MCF 10A (cell line): Measurements from ENCODE around the gene ANLN. TPM values are rescaled to one million over a fixed set of nuclear protein-coding genes. Genes with fewer than 3 reads are reported as not detected.
A peak's percentile ranks its signal among the peaks of the same experiment; 100 is the strongest.
"Not testable (repeated sequence)": the region's sequence is repeated elsewhere in the genome, so short reads cannot be mapped to it uniquely, and the experiment has no call there.

Experiments used
- BruUV-seq: library from RNA; stranded (reverse); fragments of 400-500 nt; replicated peaks from 2 replicates; lab custom pipeline; 2021; lab: Mats Ljungman, UMichigan
- CTCF ChIA-PET: fragments of 300-600 bp; sonication (Branson Sonifier 250); formaldehyde crosslinking; extraction: SDS; loops from one replicate; lab custom pipeline; 2021; ENCODE audit warnings: antibody characterized with exemption, inconsistent platforms; lab: Yijun Ruan, JAX
- POLR2A ChIA-PET: fragments of 300-600, 350-650 bp; sonication (Branson Sonifier 250); formaldehyde crosslinking; extraction: SDS; loops from one replicate; lab custom pipeline; 2020; ENCODE audit warnings: antibody characterized with exemption, inconsistent platforms; lab: Yijun Ruan, JAX
- DNase-seq: peaks from one replicate; pipeline ENCODE4 v3.0.0-alpha.2; 2018; ENCODE audit not compliant: unreplicated experiment
- H3K27ac Mint-ChIP-seq: one replicate; pipeline ENCODE4 v1.8.0; 2022; ENCODE audit warnings: mild to moderate bottlenecking, low read depth, mixed read lengths; ENCODE audit not compliant: unreplicated experiment
- H3K27me3 Mint-ChIP-seq: one replicate; pipeline ENCODE4 v1.8.0; 2022; ENCODE audit warnings: mixed read lengths; ENCODE audit not compliant: insufficient read depth, unreplicated experiment
- H3K36me3 Mint-ChIP-seq: one replicate; pipeline ENCODE4 v1.8.0; 2022; ENCODE audit warnings: mild to moderate bottlenecking, moderate library complexity, mixed read lengths; ENCODE audit not compliant: insufficient read depth, unreplicated experiment
- H3K4me1 Mint-ChIP-seq: one replicate; pipeline ENCODE4 v1.8.0; 2022; ENCODE audit warnings: mixed read lengths; ENCODE audit not compliant: insufficient read depth, unreplicated experiment
- H3K4me3 Mint-ChIP-seq: one replicate; pipeline ENCODE4 v1.8.0; 2022; ENCODE audit warnings: mild to moderate bottlenecking, moderate library complexity, mixed read lengths; ENCODE audit not compliant: unreplicated experiment
- H3K9me3 Mint-ChIP-seq: one replicate; pipeline ENCODE4 v1.8.0; 2022; ENCODE audit warnings: mixed read lengths; ENCODE audit not compliant: unreplicated experiment
- intact Hi-C: fragments of 100-400 bp; cut with micrococcal nuclease; formaldehyde crosslinking; loops from 2 replicates; pipeline ENCODE4 v1.14.1; 2022
- total RNA-seq: library from RNA; stranded (reverse); gene quantifications from 2 replicates; pipeline ENCODE4 v1.2.3, GENCODE V29; 2022
- TF ChIP-seq, protein P1 (sequence below): fragments of 200-600 bp; IDR thresholded peaks from one replicate; pipeline ENCODE4 v1.8.0; 2022; ENCODE audit warnings: antibody characterized with exemption, mild to moderate bottlenecking; ENCODE audit not compliant: unreplicated experiment

ANLN gene
- total RNA-seq, 1 experiment from 2014 or later, result 104 TPM

DNA sequence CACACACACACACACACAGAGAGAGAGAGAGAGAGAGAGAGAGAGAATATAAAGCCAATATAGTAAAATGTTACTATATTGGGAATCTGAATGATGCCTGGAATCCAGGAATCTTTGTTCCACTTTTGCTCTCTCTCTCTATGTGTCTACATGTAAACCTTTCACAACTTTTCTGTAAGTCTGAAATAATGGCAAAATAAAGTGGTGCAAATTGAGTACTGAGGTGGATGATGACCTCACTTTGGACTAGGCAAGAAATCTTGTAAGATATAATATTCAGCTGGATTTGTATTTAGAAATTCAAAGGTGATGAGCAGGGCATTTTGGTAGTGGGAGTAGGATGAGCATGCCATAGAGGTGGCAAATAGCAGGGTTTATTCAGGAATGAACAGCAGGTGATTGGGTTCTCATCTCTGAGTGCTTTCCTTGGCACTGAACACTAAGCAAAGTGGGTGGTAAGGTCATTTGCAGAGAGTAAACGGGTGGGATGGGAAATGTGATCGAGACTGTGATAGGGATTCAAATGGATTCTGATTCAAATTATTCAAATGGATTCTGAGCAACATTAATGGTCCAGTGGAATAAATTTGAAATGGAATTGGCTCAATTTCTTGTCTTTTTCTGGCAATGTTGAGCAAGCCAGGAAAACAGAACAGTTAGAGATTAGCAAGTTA, 9.7 kb upstream of the ANLN start:
- POLR2A ChIA-PET, result interaction anchor here (1.0 kb wide), 1 partner anchor 9 kb away, joined by 5 read pairs; the partner anchor contains the start of gene ANLN

DNA sequence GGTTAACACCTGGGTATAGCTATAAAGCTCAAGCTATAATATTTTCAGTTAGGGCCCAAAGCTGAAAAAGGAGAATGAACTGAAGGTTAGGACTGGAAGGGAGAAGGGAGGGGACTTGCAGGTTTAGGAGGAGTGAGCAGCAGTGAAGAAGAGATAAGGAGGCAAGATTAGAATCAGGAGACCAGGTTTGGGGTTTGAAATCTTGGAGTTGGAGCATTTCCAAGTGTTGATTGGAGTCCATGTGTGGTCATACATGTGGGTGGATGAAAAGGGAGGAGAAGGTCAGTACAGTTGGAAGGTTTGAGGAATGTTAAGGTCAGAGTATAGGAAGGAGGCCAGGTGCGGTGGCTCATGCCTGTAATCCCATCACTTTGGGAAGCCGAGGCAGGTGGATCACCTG, 8.6 kb upstream of the ANLN start:
- TF ChIP-seq, protein P1, sequence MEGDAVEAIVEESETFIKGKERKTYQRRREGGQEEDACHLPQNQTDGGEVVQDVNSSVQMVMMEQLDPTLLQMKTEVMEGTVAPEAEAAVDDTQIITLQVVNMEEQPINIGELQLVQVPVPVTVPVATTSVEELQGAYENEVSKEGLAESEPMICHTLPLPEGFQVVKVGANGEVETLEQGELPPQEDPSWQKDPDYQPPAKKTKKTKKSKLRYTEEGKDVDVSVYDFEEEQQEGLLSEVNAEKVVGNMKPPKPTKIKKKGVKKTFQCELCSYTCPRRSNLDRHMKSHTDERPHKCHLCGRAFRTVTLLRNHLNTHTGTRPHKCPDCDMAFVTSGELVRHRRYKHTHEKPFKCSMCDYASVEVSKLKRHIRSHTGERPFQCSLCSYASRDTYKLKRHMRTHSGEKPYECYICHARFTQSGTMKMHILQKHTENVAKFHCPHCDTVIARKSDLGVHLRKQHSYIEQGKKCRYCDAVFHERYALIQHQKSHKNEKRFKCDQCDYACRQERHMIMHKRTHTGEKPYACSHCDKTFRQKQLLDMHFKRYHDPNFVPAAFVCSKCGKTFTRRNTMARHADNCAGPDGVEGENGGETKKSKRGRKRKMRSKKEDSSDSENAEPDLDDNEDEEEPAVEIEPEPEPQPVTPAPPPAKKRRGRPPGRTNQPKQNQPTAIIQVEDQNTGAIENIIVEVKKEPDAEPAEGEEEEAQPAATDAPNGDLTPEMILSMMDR, result no peak
- peaks cover 8% of the 10 kb centered on the region for H3K9me3 Mint-ChIP-seq
- H3K4me1 Mint-ChIP-seq, result no peaks in the 10 kb centered on the region
- ChIA-PET CTCF (interaction anchor here (1.1 to 1.2 kb wide), 2 partner anchors 15 to 63 kb away, joined by 3 to 5 read pairs; a partner anchor contains a TSS), POLR2A (interaction anchor here (1.0 kb wide), 1 partner anchor 8 kb away, joined by 5 read pairs; the partner anchor contains the start of gene ANLN)
- no peak for DNase-seq
- no TSS peak for BruUV-seq
- H3K36me3 Mint-ChIP-seq, result no peaks in the 10 kb centered on the region
- H3K27ac Mint-ChIP-seq, result no peak overlapping the region
- no peaks in the 10 kb centered on the region for H3K27me3 Mint-ChIP-seq
- no peak overlapping the region for H3K4me3 Mint-ChIP-seq
- intact Hi-C loops, result no loop called here

More for the DNA sequence above, 9.7 kb upstream of the ANLN start:
- Mint-ChIP-seq H3K27ac (peak overlapping the region; percentile 32), H3K36me3 (no peaks in the 10 kb centered on the region), H3K9me3 (peaks cover 8% of the 10 kb centered on the region), H3K4me3 (no peak overlapping the region), H3K4me1 (no peaks in the 10 kb centered on the region), H3K27me3 (no peaks in the 10 kb centered on the region)
- no TSS peak for BruUV-seq
- TF ChIP-seq, protein P1, result no peak
- CTCF ChIA-PET, result interaction anchor here (1.1 kb wide), 1 partner anchor 13 kb away, joined by 5 read pairs; a partner anchor contains a TSS
- intact Hi-C loops, result no loop called here
- DNase-seq, result no peak

DNA sequence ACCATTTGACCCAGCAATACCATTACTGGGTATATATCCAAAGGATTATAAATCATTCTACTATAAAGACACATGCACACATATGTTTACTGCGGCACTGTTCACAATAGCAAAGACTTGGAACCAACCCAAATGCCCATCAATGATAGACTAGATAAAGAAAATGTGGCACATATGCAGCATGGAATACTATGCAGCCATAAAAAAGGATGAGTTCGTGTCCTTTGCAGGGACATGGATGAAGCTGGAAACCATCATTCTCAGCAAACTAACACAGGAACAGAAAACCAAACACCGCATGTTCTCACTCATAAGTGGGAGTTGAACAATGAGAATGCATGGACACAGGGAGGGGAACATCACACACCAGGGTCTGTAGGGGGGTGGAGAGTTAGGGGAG, 6.4 kb upstream of the ANLN start:
- intact Hi-C loops, H3K9me3 Mint-ChIP-seq, H3K4me3 Mint-ChIP-seq, POLR2A ChIA-PET, H3K27ac Mint-ChIP-seq, DNase-seq, H3K27me3 Mint-ChIP-seq, CTCF ChIA-PET, H3K4me1 Mint-ChIP-seq, H3K36me3 Mint-ChIP-seq, BruUV-seq: not testable (repeated sequence)

DNA sequence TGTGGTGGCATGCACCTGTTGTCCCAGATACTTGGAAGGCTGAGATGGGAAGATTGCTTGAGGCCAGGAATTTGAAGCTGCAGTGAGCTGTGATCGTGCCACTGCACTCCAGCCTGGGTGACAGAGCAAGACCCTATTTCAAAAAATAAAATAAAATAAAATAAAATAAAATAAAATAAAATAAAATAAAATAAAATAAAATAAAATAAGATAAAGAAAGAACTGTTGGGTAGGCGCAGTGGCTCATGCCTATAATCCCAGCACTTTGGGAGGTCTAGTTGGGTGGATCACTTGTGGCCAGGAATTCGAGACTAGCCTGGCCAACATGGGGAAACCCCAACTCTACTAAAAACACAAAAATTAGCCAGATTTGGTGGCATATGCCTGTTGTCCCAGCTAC, 4.0 kb upstream of the ANLN start:
- BruUV-seq, POLR2A ChIA-PET, H3K4me3 Mint-ChIP-seq, H3K36me3 Mint-ChIP-seq, H3K9me3 Mint-ChIP-seq, DNase-seq, H3K27me3 Mint-ChIP-seq, intact Hi-C loops, H3K27ac Mint-ChIP-seq: not testable (repeated sequence)
- CTCF ChIA-PET, result interaction anchor here (2.4 kb wide), 1 partner anchor 19 kb away, joined by 7 read pairs; a partner anchor contains a TSS
- H3K4me1 Mint-ChIP-seq, result peaks cover 17% of the 10 kb centered on the region
